BE2C (cell line): ENCODE data around the gene ZNF284. TPM values are rescaled to one million over a fixed set of nuclear protein-coding genes. Genes with fewer than 3 reads are reported as not detected.

Experiments used
- DNase-seq: peaks from one replicate; pipeline ENCODE4 v3.0.0-alpha.2; 2020
- H3K27me3 ChIP-seq: fragments of 250-450 bp; sonication (Bioruptor Pico); 2 replicates; pipeline ENCODE4 v1.5.1; 2020; ENCODE audit warnings: mild to moderate bottlenecking
- H3K36me3 ChIP-seq: fragments of 250-450 bp; sonication (Bioruptor Pico); 2 replicates; pipeline ENCODE4 v1.5.1; 2020; ENCODE audit warnings: mild to moderate bottlenecking
- H3K4me1 ChIP-seq: fragments of 250-450 bp; sonication (Bioruptor Pico); 2 replicates; pipeline ENCODE4 v1.5.1; 2020
- H3K4me3 ChIP-seq: 2 replicates; pipeline ENCODE4 v1.5.1; 2011; ENCODE audit warnings: low read depth, low read length
- H3K9me3 ChIP-seq: fragments of 250-450 bp; sonication (Bioruptor Pico); 2 replicates; pipeline ENCODE4 v1.5.1; 2020
- polyA plus RNA-seq: library from polyadenylated mRNA; unstranded; fragments of >200 nt; gene quantifications from one replicate; pipeline ENCODE4 v1.2.1, GENCODE V29; 2012; ENCODE audit warnings: low read depth, missing spikeins; ENCODE audit not compliant: insufficient read length, insufficient read depth
- TF ChIP-seq, protein P1 (sequence below): IDR thresholded peaks from 2 replicates; pipeline ENCODE4 v1.5.1; 2012; ENCODE audit warnings: mild to moderate bottlenecking, low read depth, low read length

ZNF284 gene
- polyA plus RNA-seq = 0.26 TPM

DNA sequence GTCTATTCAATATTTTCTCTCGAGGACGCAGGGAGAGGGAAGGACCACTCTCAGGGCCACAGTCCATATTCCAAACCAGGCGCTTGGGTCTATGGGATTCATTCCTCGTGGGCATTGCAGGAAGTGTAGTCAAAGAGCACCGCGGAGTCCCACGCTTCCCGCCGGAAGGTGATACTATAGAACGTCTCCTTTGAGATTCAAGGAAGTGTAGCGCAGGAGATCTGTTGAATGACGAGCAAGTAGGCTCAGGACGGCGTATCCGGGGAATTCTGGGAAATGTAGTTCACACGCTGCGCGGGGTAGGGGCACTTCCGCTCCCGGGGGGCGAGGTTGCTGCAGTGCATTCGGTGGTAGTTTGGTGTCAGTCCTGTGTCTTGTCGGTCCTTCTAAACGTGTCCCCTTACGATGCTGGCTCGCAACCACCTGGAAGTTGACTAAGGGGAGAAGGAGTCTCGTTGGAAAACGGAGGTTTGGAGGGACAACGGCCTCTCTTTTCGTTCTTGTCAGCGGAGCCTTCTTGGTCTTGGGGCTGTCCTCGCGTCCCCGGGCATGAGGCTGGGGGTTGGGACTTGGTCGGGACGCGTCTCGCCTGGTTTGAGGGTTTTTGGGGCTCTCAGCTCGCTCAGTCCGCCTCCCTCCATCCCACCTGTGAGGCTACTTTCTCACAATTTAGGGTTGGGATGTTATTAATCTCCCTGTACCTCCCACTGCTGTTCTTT, at the start of gene ZNF284:
TSS of gene ZNF284 (plus strand) at position 336 of the 719 bp plus-strand sequence. CDS start 4,231 bp downstream, outside the sequence.
- H3K4me3 ChIP-seq = peak within 1 kb of the TSS; percentile 85
- TF ChIP-seq, protein P1, sequence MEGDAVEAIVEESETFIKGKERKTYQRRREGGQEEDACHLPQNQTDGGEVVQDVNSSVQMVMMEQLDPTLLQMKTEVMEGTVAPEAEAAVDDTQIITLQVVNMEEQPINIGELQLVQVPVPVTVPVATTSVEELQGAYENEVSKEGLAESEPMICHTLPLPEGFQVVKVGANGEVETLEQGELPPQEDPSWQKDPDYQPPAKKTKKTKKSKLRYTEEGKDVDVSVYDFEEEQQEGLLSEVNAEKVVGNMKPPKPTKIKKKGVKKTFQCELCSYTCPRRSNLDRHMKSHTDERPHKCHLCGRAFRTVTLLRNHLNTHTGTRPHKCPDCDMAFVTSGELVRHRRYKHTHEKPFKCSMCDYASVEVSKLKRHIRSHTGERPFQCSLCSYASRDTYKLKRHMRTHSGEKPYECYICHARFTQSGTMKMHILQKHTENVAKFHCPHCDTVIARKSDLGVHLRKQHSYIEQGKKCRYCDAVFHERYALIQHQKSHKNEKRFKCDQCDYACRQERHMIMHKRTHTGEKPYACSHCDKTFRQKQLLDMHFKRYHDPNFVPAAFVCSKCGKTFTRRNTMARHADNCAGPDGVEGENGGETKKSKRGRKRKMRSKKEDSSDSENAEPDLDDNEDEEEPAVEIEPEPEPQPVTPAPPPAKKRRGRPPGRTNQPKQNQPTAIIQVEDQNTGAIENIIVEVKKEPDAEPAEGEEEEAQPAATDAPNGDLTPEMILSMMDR = no peak
- H3K36me3 ChIP-seq = 0 out of 2 replicates have a peak, but pooled peaks cover 3% of the 10 kb centered on the region
- no peaks in the 10 kb centered on the region for H3K27me3 ChIP-seq
- DNase-seq = peak; percentile 87
- no peaks in the 10 kb centered on the region for H3K4me1 ChIP-seq
- H3K9me3 ChIP-seq = no peaks in the 10 kb centered on the region; the same call in 1 of the 2 replicates

DNA sequence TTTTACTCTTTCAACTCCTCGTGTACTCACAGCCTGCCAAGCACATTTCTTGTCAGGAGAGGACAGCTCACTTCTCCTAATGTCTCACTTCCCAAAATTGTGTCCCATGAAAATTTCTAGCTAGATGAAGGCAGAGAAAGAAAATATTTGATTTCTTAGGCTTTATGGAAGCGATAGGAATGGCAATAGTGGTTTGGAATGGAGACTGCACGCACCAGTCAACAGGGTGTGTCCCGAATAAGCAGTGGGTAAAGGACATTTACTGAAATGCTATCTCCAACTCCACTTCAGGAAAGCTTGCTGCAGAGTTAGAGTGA, 47.1 kb upstream of the ZNF284 start:
- no peak for DNase-seq
- peak overlapping the region; percentile 76 for H3K4me3 ChIP-seq
- H3K4me1 ChIP-seq = no peaks in the 10 kb centered on the region
- H3K27me3 ChIP-seq = no peaks in the 10 kb centered on the region
- TF ChIP-seq, protein P1 = no peak
- no peaks in the 10 kb centered on the region for H3K9me3 ChIP-seq
- peaks cover 17% of the 10 kb centered on the region for H3K36me3 ChIP-seq

DNA sequence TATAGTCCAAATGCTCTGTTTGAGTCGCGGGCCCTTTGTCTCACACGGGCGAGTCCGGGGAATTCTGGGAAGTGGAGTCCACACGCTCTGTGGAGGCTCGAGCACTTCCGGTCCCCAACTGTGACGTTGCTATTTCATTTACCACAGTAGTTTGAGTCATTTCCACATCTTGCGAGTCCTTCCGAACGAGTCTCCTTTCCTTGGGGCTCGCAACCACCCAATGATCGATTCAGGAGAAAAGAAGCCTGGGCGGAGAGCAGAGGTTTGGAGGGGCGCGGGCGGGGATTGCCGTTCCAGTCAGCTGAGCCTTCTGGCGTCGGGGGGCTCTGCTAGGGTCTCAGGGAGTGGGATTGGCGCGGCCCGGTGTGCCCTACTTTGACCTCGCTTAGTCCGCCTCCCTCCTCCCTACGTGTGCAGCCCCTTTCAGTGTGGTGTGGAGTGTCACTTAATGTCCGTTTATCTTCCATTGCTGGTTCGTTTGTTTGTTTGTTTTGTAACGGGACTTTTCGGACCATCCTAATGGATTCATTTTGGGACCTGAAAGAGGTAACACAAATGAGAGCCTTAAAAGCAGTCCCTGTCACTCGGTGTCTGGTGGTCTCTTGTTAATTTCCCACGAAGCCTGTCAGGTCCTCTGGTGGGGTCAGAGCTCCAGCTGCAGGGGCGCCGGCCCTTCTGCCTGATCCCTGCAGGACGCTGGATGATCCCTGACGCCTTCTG, 46.6 kb upstream of the ZNF284 start, which contains the start of gene ZNF222:
TSS of gene ZNF222 (plus strand) at position 163 of the 720 bp plus-strand sequence. CDS start at position 221, 58 bp downstream.
- TF ChIP-seq, protein P1 = no peak
- no peaks in the 10 kb centered on the region for H3K9me3 ChIP-seq

DNA sequence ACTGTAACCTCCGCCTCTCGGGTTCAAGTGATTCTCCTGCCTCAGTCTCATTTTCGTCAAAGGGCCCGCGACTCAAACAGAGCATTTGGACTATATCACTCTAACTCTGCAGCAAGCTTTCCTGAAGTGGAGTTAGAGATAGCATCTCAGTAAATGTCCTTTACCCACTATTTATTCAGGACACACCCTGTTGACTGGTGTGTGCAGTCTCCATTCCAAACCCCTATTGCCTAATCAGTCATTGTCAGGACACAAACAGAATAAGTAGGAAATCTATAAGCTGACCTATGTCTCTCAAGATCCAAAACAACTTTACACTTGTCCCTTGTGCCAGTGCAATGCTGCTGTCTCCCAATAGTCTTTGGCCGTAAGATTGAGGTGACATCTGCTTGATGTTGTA, 45.3 kb upstream of the ZNF284 start:
- peaks cover 30% of the 10 kb centered on the region for H3K36me3 ChIP-seq
- DNase-seq = no peak
- H3K9me3 ChIP-seq = peaks cover 3% of the 10 kb centered on the region
- H3K27me3 ChIP-seq = no peaks in the 10 kb centered on the region
- TF ChIP-seq, protein P1 = no peak
- no peaks in the 10 kb centered on the region for H3K4me1 ChIP-seq
- H3K4me3 ChIP-seq = no peak overlapping the region

More for the DNA sequence above, 46.6 kb upstream of the ZNF284 start, which contains the start of gene ZNF222:
- Histone ChIP-seq H3K27me3 (no peaks in the 10 kb centered on the region), H3K4me3 (peak within 1 kb of the TSS; percentile 76), H3K4me1 (no peaks in the 10 kb centered on the region), H3K36me3 (peaks cover 18% of the 10 kb centered on the region)
- peak; percentile 81 for DNase-seq

DNA sequence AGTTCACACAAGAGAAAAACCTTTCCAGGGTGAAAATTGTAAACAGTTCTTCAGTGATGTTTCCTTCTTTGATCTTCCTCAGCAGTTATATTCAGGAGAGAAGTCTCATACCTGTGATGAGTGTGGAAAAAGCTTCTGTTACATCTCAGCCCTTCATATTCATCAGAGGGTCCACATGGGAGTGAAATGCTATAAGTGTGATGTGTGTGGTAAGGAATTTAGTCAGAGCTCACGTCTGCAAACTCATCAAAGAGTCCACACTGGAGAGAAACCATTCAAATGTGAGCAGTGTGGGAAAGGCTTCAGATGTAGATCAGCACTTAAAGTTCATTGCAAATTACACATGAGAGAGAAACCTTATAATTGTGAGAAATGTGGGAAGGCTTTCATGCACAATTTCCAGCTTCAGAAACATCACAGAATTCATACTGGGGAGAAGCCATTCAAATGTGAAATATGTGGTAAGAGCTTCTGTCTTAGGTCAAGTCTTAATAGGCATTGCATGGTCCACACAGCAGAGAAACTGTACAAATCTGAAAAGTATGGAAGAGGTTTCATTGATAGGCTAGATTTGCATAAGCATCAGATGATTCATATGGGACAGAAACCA, 39.9 kb upstream of the ZNF284 start:
- H3K4me1 ChIP-seq = no peaks in the 10 kb centered on the region
- DNase-seq = no peak
- TF ChIP-seq, protein P1 = no peak
- no peaks in the 10 kb centered on the region for H3K27me3 ChIP-seq
- H3K9me3 ChIP-seq = peaks cover 10% of the 10 kb centered on the region
- no peak overlapping the region for H3K4me3 ChIP-seq
- peaks cover 43% of the 10 kb centered on the region for H3K36me3 ChIP-seq
